ENCODE measurements around the gene TSPAN32.
A peak's percentile ranks its signal among the peaks of the same experiment; 100 is the strongest.

Gene TSPAN32

GRCh38 chr11:2313051-2313951, 11.5 kb downstream of the TSPAN32 start:
- peaks cover 9% of the 10 kb centered on the region for H3K4me1 Mint-ChIP-seq
- H3K4me3 Mint-ChIP-seq = no peak overlapping the region
- no peak overlapping the region for H3K27ac Mint-ChIP-seq

GRCh38 chr11:2314136-2314524, 12.3 kb downstream of the TSPAN32 start:
- Mint-ChIP-seq H3K36me3 (no peaks in the 10 kb centered on the region), H3K27me3 (no peaks in the 10 kb centered on the region), H3K9me3 (no peaks in the 10 kb centered on the region), H3K4me3 (no peak overlapping the region), H3K27ac (no peak overlapping the region), H3K4me1 (peaks cover 9% of the 10 kb centered on the region)

More at GRCh38 chr11:2313051-2313951, 11.5 kb downstream of the TSPAN32 start:
- H3K36me3 Mint-ChIP-seq = no peaks in the 10 kb centered on the region
- no peaks in the 10 kb centered on the region for H3K27me3 Mint-ChIP-seq
- no peaks in the 10 kb centered on the region for H3K9me3 Mint-ChIP-seq

- Mint-ChIP-seq H3K9me3 (no peaks in the 10 kb centered on the region), H3K27me3 (no peaks in the 10 kb centered on the region), H3K4me1 (peaks cover 9% of the 10 kb centered on the region), H3K27ac (no peak overlapping the region), H3K4me3 (no peak overlapping the region), H3K36me3 (no peaks in the 10 kb centered on the region)
Measured at GRCh38 chr11:2314525-2315394, 12.9 kb downstream of the TSPAN32 start.

GRCh38 chr11:2315395-2316168, 13.8 kb downstream of the TSPAN32 start:
- H3K4me3 Mint-ChIP-seq = no peak overlapping the region
- H3K27ac Mint-ChIP-seq = no peak overlapping the region
- H3K27me3 Mint-ChIP-seq = no peaks in the 10 kb centered on the region
- peaks cover 9% of the 10 kb centered on the region for H3K4me1 Mint-ChIP-seq
- H3K36me3 Mint-ChIP-seq = no peaks in the 10 kb centered on the region
- H3K9me3 Mint-ChIP-seq = no peaks in the 10 kb centered on the region

GRCh38 chr11:2316169-2316962, 14.6 kb downstream of the TSPAN32 start:
- Mint-ChIP-seq H3K27ac (no peak overlapping the region), H3K36me3 (no peaks in the 10 kb centered on the region), H3K4me3 (no peak overlapping the region), H3K4me1 (peaks cover 9% of the 10 kb centered on the region), H3K9me3 (no peaks in the 10 kb centered on the region), H3K27me3 (no peaks in the 10 kb centered on the region)

- Mint-ChIP-seq H3K27me3 (no peaks in the 10 kb centered on the region), H3K4me3 (no peak overlapping the region), H3K36me3 (no peaks in the 10 kb centered on the region), H3K4me1 (peaks cover 9% of the 10 kb centered on the region), H3K27ac (peak overlapping the region; percentile 13), H3K9me3 (no peaks in the 10 kb centered on the region)
Measured at GRCh38 chr11:2316963-2317244, 15.1 kb downstream of the TSPAN32 start.

GRCh38 chr11:2317354-2318050, 15.7 kb downstream of the TSPAN32 start:
- H3K4me3 Mint-ChIP-seq = no peak overlapping the region

GRCh38 chr11:2318123-2318522, 16.3 kb downstream of the TSPAN32 start:
- Mint-ChIP-seq H3K36me3 (no peaks in the 10 kb centered on the region), H3K4me3 (no peak overlapping the region), H3K27me3 (no peaks in the 10 kb centered on the region), H3K27ac (no peak overlapping the region), H3K9me3 (no peaks in the 10 kb centered on the region), H3K4me1 (peaks cover 5% of the 10 kb centered on the region)

More at GRCh38 chr11:2317354-2318050, 15.7 kb downstream of the TSPAN32 start:
- Mint-ChIP-seq H3K4me1 (peaks cover 9% of the 10 kb centered on the region), H3K9me3 (no peaks in the 10 kb centered on the region), H3K27me3 (no peaks in the 10 kb centered on the region), H3K36me3 (no peaks in the 10 kb centered on the region), H3K27ac (peak overlapping the region; percentile 13)

GRCh38 chr11:2318707-2319106, 16.9 kb downstream of the TSPAN32 start:
- Mint-ChIP-seq H3K4me3 (no peak overlapping the region), H3K27ac (no peak overlapping the region), H3K27me3 (no peaks in the 10 kb centered on the region), H3K36me3 (no peaks in the 10 kb centered on the region), H3K9me3 (no peaks in the 10 kb centered on the region), H3K4me1 (peaks cover 5% of the 10 kb centered on the region)

- no peak overlapping the region for H3K27ac Mint-ChIP-seq
- H3K36me3 Mint-ChIP-seq = no peaks in the 10 kb centered on the region
- peaks cover 5% of the 10 kb centered on the region for H3K4me1 Mint-ChIP-seq
- H3K9me3 Mint-ChIP-seq = no peaks in the 10 kb centered on the region
- no peaks in the 10 kb centered on the region for H3K27me3 Mint-ChIP-seq
- no peak overlapping the region for H3K4me3 Mint-ChIP-seq
Measured at GRCh38 chr11:2319791-2320472, 18.1 kb downstream of the TSPAN32 start.

GRCh38 chr11:2320568-2321310, 18.9 kb downstream of the TSPAN32 start:
- H3K27me3 Mint-ChIP-seq = no peaks in the 10 kb centered on the region
- no peaks in the 10 kb centered on the region for H3K36me3 Mint-ChIP-seq
- peaks cover 5% of the 10 kb centered on the region for H3K4me1 Mint-ChIP-seq
- H3K27ac Mint-ChIP-seq = no peak overlapping the region
- no peak overlapping the region for H3K4me3 Mint-ChIP-seq
- no peaks in the 10 kb centered on the region for H3K9me3 Mint-ChIP-seq

- H3K9me3 Mint-ChIP-seq = no peaks in the 10 kb centered on the region
- no peak overlapping the region for H3K27ac Mint-ChIP-seq
- no peak overlapping the region for H3K4me3 Mint-ChIP-seq
- no peaks in the 10 kb centered on the region for H3K36me3 Mint-ChIP-seq
- H3K27me3 Mint-ChIP-seq = peaks cover 2% of the 10 kb centered on the region
- H3K4me1 Mint-ChIP-seq = peaks cover 5% of the 10 kb centered on the region
Measured at GRCh38 chr11:2321311-2321683, 19.5 kb downstream of the TSPAN32 start.

GRCh38 chr11:2325123-2325522, 23.3 kb downstream of the TSPAN32 start:
- H3K36me3 Mint-ChIP-seq = no peaks in the 10 kb centered on the region
- no peaks in the 10 kb centered on the region for H3K4me1 Mint-ChIP-seq
- no peak overlapping the region for H3K4me3 Mint-ChIP-seq
- no peak overlapping the region for H3K27ac Mint-ChIP-seq
- H3K9me3 Mint-ChIP-seq = no peaks in the 10 kb centered on the region
- H3K27me3 Mint-ChIP-seq = peaks cover 10% of the 10 kb centered on the region
